Body of pancreas (tissue), 4 donors: ENCODE measurements around the gene CDH7. TPM values are rescaled to one million over a fixed set of nuclear protein-coding genes. Genes with fewer than 3 reads are reported as not detected.

ENCODE experiments used
- ATAC-seq: fragments of 150-250 bp; one replicate; pipeline ENCODE4 v1.9.1; 2016
- DNase-seq, 4 donors: peaks; one replicate each; pipeline ENCODE4 v3.0.0-alpha.2; 2019
- H3K27ac ChIP-seq, 4 donors: fragments of 200-600 bp; sonication (generic); 1 replicate in 3 of 4; 2 replicates in 1 of 4; pipeline versions ENCODE4 v1.5.1 to v1.6.1; 2016 to 2019; ENCODE audit warnings: mild to moderate bottlenecking in 1 of 4, mixed read lengths in 1 of 4, moderate library complexity in 1 of 4
- H3K27me3 ChIP-seq, 2 donors: fragments of 200-600 bp; sonication (generic); one replicate each; pipeline ENCODE4 v1.6.0; 2016; ENCODE audit warnings: mild to moderate bottlenecking in 1 of 2
- H3K36me3 ChIP-seq, 2 donors: fragments of 200-600 bp; sonication (generic); replicated peaks in 1 of 2; 2 replicates each; pipeline ENCODE4 v1.5.1; 2016; ENCODE audit warnings: low read depth in 2 of 2; ENCODE audit not compliant: insufficient read depth in 1 of 2
- H3K4me1 ChIP-seq: fragments of 200-600 bp; sonication (generic); one replicate; pipeline ENCODE4 v1.6.0; 2016
- H3K4me3 ChIP-seq, 2 donors: fragments of 200-600 bp; sonication (generic); 1 replicate in 1 of 2; 2 replicates in 1 of 2; pipeline ENCODE4 v1.5.1; 2016 to 2019
- H3K9me3 ChIP-seq, 3 donors: fragments of 200-600 bp; sonication (generic); 1 replicate in 2 of 3; 2 replicates in 1 of 3; pipeline ENCODE4 v1.5.1; 2016
- CTCF ChIP-seq, 7 experiments: fragments of 450-650 bp in 4 of 7; fragments of 200-600 bp in 3 of 7; sonication (generic) in 3 of 7; IDR thresholded peaks; one replicate each; pipeline ENCODE4 v1.5.1; 2016 to 2019; ENCODE audit warnings: antibody characterized with exemption in 7 of 7
- POLR2A ChIP-seq, 3 donors: fragments of 450-650 bp; IDR thresholded peaks; one replicate each; pipeline ENCODE4 v1.6.1; 2016; ENCODE audit warnings: antibody characterized with exemption in 3 of 3, mild to moderate bottlenecking in 2 of 3
- WGBS, 2 donors: methylation state at CpG; one replicate each; pipeline ENCODE4 v1.1.5; 2017; 5-methylcytosine and 5-hydroxymethylcytosine counted together
- intact Hi-C: fragments of 100-400 bp; cut with DNase I; formaldehyde crosslinking; loops from one replicate; pipeline ENCODE4 v1.15.1; 2023
- total RNA-seq, 2 donors: library from RNA; depleted of rRNA; stranded (reverse); fragments of >200 nt; gene quantifications; one replicate each; pipeline ENCODE4 v1.1.0, GENCODE V29; 2016

The CDH7 gene
- total RNA-seq, 2 donors from 2014 or later = not detected

GRCh38 chr18:65788373-65788772 lies 37.6 kb downstream of the CDH7 start:
- Histone ChIP-seq H3K4me1 (no peaks in the 10 kb centered on the region), H3K9me3 (no peaks in the 10 kb centered on the region), H3K27me3 (no peaks in the 10 kb centered on the region), H3K4me3 (no peak overlapping the region), H3K36me3 (no peaks in the 10 kb centered on the region), H3K27ac (no peak overlapping the region)
- no peak for ATAC-seq
- DNase-seq = peak in 2 of 4 donors; percentile 3 to 10
- 23 to 35% methylated on average over 4 of the region's 4 CpGs for WGBS, 2 donors
- TF ChIP-seq CTCF (IDR thresholded peaks at IDR 0.05) = no peak
- TF ChIP-seq POLR2A (IDR thresholded peaks at IDR 0.05) = no peak
- intact Hi-C loops = no loop called here

DNA sequence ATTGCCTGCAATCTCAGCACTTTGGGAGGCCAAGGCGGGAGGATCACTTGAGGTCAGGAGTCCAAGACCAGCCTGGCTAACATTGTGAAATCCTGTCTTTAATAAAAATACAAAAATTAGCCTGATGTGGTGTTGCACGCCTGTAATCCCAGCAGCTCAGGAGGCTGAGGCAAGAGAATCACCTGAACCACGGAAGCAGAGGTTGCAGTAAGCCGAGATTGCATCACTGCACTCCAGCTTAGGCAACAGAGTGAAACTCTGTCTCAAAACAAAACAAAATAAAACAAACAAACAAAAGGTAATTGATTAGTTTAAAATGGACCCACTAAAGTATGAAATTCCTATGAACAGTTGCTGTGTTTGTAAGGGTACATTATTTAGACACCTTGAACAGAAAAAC lies 39.8 kb downstream of the CDH7 start:
- no peak overlapping the region for H3K27ac ChIP-seq
- WGBS, 2 donors = 77 to 80% methylated on average over 4 of the region's 4 CpGs
- intact Hi-C loops = no loop called here
- H3K4me1 ChIP-seq = no peaks in the 10 kb centered on the region
- H3K9me3 ChIP-seq = no peaks in the 10 kb centered on the region
- no peak for ATAC-seq
- H3K4me3 ChIP-seq = no peak overlapping the region
- no peak for TF ChIP-seq POLR2A (IDR thresholded peaks at IDR 0.05)
- TF ChIP-seq CTCF (IDR thresholded peaks at IDR 0.05) = no peak
- no peak for DNase-seq
- no peaks in the 10 kb centered on the region for H3K27me3 ChIP-seq
- H3K36me3 ChIP-seq = no peaks in the 10 kb centered on the region

DNA sequence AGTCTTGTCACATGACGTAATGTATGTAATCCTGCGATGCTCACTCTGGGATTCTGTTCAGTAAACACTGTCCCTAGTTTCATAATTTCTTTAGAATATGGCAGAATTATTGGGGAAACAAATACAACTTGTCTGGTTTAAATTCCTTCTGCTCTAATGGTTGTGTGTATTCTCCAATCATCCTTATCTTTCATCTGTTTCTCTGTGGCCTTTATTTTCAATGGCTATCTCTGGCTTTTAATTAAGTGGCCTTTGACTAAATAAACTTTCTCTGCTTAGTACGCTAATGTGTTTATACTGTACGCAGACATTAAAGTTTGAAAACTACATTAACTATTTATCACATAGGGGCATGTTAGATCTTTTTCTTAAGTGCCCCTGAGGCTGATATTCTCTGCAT lies 40.9 kb downstream of the CDH7 start:
- no peaks in the 10 kb centered on the region for H3K27me3 ChIP-seq
- WGBS, 2 donors = 40 to 49% methylated on average over 4 of the region's 4 CpGs
- no peaks in the 10 kb centered on the region for H3K36me3 ChIP-seq
- H3K4me3 ChIP-seq = no peak overlapping the region
- ATAC-seq = no peak
- H3K27ac ChIP-seq = no peak overlapping the region
- H3K4me1 ChIP-seq = no peaks in the 10 kb centered on the region
- H3K9me3 ChIP-seq = no peaks in the 10 kb centered on the region
- TF ChIP-seq POLR2A (IDR thresholded peaks at IDR 0.05) (no peak), CTCF (IDR thresholded peaks at IDR 0.05) (no peak)
- DNase-seq = no peak
- intact Hi-C loops = no loop called here

DNA sequence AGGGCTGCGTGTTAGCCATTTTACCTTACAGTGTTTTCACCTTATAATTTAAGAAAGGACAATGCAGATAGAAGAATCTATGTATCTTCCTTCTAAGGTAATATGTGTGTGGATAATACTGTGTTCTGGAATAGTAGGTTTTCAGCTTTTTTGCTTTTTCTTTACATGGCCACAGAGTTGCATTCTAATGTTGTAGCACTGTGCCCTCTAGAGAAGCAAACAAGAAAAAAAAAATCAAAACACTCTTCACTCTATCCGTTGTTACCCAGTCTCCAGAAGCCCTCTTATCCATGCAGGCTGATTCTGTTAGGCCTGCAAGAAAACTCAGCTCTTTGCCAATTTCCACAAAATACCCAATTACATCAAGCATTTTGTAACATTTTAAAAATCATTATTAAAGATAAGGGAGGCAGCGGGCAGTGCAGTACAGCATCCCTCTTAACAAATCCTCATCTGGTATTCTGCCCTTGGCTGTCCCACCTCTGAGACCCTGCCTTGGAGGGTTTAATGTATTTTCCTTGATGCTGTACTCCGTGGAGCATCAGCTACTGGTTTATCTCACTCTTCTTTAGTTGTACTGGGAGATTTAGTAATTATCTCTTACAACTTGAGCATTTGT lies 41.8 kb downstream of the CDH7 start:
- no peaks in the 10 kb centered on the region for H3K9me3 ChIP-seq
- H3K27me3 ChIP-seq = no peaks in the 10 kb centered on the region
- DNase-seq = no peak
- TF ChIP-seq CTCF (IDR thresholded peaks at IDR 0.05) = no peak
- TF ChIP-seq POLR2A (IDR thresholded peaks at IDR 0.05) = no peak
- H3K27ac ChIP-seq = no peak overlapping the region
- no peaks in the 10 kb centered on the region for H3K4me1 ChIP-seq
- no peaks in the 10 kb centered on the region for H3K36me3 ChIP-seq
- no peak overlapping the region for H3K4me3 ChIP-seq
- ATAC-seq = no peak
- 41 to 47% methylated on average over 4 of the region's 4 CpGs for WGBS, 2 donors
- intact Hi-C loops = no loop called here

DNA sequence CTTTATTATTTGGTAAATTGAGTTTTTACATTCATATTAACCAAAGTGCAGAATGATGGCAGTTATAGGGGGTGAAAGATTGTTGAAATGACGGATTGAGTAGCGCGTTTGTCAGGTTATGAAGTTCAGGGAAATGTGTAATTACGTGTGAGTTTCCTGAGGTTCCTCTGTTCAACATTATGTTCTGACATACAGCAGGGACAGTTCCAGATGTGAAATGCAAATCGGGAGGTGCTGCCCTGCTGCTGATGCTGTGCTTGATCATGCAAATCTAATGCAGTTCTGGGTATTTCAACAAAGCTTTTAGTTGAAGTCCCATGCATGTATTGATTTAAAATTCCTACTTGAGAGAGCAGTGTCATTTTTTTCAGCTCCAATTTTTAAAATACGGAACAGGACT lies 57.9 kb downstream of the CDH7 start:
- no peaks in the 10 kb centered on the region for H3K4me1 ChIP-seq
- H3K27ac ChIP-seq = no peak overlapping the region
- no peaks in the 10 kb centered on the region for H3K27me3 ChIP-seq
- no peaks in the 10 kb centered on the region for H3K9me3 ChIP-seq
- no peak overlapping the region for H3K4me3 ChIP-seq
- WGBS, 2 donors = 20 to 47% methylated on average over 6 of the region's 6 CpGs
- H3K36me3 ChIP-seq = no peaks in the 10 kb centered on the region
- no peak for DNase-seq
- intact Hi-C loops = no loop called here
- no peak for ATAC-seq
- TF ChIP-seq CTCF (IDR thresholded peaks at IDR 0.05) (no peak), POLR2A (IDR thresholded peaks at IDR 0.05) (no peak)
